HG02884 (cell line): ENCODE results near the gene UBAP2.
A peak's percentile ranks its signal among the peaks of the same experiment; 100 is the strongest.
"Not testable (repeated sequence)": the region's sequence is repeated elsewhere in the genome, so short reads cannot be mapped to it uniquely, and the experiment has no call there.

Experiments
- ATAC-seq: cut with Tn5 transposase; IDR thresholded peaks from one replicate; pipeline ENCODE4 v1.9.1; 2021; ENCODE audit warnings: mild to moderate bottlenecking, moderate library complexity; ENCODE audit not compliant: unreplicated experiment

UBAP2 gene

DNA sequence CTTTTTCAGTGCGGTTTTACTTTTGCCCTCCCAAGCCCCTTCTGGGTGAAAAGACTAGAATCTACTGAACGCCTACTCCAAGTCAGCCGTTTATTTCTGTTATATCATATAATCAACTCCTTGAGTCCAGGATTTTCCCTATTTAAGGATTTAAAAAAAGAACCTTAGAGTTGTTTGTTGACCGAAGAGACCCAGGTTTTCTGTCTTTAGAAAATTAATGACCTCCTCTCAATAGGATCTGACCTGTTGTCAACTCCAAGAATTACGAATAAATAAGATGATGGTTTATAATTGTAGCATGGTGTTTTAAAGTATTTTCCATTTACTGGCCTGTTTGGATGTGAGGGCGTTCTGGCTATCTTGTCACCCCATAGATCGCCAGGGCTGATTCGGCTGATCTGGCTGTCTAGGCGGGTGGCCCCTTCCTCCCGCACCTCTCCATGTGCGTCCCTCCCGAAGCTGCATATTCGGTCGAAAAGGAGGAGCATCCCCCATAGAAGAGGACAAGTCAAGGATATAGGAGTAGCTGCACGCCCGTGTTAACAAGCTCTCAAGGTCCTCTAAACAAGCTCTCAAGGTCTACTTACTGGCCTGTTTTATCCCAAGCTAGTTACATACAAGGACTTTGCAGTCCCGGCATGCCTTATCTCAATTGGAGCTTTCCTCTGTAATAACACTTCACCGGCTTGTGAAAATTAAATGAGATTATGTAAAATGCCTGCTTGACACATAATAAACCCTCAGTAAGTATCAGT is 1.1 kb upstream of the UBAP2 start:
- ATAC-seq, result no peak

DNA sequence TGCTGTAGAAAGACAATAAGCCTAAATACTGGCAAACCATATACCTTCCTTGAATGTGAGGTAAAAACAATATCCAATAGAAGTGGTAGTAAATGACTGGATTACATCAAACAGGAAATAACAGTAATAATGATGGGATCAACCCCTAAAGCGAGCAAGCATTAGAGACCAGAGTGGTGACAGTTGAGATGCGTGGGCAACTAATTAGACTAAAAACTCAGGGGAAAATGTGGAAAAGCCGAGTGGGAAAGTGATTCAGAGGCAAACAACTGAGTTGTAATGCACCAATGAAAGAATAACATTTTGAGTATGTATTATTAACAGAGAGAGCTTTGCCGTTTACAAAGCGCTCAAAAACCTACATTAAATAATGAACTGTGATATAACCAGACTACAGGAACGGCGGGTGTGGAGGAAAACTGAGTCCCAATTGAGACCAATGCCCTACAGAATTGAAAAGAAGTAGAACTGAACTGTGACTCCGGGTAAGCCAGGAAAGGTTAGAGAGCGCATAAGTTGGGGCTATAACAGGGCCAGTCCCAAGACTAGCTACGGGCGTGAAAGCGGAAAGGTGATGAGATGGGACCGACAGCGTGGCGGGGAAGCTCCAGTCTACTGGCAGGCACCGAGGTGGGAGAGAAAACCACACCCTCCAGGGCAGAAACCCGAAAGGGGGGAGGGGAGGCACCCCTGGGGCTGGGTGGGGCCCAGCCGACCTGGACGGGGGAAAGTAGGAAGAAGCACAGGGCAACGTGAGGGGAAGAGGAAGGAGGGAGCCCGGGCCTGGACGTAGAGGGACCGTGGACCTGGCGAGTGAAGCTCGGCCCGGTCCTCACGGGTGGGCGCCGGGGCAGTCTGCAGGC is 592 bp downstream of the UBAP2 start:
- ATAC-seq, result peak; percentile 26

DNA sequence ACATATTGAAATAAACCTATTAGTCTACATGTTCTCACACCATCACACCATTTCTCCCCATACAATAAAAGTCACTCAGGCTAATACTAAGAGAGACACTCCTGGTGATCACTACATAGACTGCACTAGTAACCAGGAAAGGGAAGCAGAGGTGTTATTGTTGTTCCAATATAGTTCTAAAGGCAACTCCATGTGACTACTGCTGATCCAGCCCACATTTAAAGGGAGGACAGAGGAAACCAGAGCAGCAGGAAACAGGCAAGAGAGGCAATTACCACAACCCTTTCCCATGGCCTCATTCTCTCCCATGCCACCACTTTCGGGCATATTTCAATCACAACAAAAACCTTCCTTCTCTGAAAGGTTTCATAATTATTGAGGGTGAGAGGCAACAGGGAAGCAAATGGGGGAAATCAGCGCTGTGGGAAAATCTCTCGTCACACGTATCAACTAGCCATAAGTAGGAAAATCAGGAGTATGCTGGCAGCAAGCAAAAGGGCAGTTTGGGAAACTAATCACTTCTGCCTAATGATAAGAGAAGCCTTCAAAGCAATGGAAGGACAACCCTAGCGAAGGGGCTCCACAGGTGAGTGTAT is 1.8 kb downstream of the UBAP2 start:
- ATAC-seq, result no peak

DNA sequence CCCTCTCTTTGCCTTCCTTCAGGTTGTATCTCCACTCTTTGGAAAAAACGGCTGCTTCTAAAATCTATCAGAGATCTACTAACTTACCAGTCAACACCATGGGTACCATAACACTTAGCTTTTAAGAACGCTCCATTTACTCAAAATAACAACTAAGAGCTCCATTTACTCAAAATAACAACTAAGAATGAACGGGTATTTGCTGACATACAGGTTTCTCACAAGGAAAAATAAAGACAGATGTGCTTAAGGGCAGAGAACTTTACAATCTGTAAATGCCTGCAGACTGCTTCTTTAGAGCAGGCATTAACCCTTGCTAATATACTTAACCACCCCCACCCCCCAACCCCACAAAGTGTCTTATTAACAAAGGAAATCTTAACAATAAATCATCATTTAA is 2.8 kb downstream of the UBAP2 start:
- ATAC-seq, result no peak

DNA sequence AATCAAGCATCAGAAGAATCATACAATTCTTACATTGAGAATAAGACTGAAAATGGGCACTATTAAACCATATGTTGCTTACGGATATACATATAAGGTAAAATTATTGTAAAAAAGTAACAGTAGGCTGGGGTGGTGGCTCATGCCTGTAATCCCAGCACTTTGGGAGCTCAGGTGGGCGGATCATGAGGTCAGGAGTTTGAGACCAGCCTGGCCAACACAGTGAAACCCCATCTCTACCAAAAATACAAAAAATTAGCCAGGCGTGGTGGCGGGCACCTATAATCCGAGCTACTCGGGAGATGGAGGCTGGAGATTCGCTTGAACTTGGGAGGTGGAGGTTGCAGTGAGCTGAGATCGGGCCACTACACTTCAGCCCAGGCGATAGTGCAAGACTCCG is 6.6 kb downstream of the UBAP2 start:
- not testable (repeated sequence) for ATAC-seq

DNA sequence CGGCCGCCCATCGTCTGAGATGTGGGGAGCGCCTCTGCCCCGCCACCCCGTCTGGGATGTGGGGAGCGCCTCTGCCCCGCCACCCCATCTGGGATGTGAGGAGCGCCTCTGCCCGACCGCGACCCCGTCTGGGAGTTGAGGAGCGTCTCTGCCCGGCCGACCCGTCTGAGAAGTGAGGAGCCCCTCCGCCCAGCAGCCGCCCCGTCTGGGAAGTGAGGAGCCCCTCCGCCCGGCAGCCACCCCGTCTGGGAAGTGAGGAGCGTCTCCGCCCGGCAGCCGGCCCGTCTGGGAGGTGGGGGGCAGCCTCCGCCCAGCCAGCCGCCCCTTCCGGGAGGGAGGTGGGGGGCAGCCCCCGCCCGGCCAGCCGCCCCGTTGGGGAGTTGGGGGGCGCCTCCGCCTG is 9.8 kb downstream of the UBAP2 start:
- not testable (repeated sequence) for ATAC-seq

DNA sequence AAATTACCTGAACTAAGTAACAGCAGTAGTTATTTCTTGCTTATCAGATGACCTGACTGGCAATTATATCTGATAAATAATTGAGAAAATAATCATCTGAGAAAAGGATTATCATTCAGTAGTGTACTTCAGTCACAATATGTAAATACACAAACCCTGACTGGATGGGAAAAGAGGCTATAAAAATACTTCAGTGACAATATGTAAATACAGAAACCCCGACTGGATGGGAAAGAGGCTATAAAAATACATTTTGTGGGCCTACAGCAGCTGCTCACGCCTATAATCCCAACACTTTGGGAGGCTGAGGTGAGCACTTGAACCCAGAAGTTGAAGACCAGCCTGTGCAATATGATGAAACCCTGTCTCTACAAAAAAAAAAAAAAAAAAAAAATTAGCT is 11.1 kb downstream of the UBAP2 start:
- no peak for ATAC-seq

DNA sequence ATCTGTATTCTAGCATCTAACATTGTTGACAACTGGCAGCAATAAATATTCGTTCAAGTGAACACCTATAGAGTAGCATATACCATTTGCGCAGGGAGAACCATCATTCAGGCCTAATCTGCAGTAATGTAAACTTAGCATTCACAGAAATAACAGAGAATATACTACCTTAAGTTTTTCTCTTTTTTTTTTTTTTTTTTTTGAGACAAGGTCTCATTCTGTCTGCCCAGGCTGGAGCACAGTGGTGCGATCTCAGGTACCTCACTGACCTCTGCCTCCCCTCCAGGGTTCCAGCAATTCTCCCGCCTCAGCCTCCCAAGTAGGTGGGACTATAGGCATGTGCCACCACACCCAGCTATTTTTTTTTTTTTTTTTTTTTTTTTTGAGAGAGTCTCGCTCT is 12.1 kb downstream of the UBAP2 start:
- no peak for ATAC-seq

DNA sequence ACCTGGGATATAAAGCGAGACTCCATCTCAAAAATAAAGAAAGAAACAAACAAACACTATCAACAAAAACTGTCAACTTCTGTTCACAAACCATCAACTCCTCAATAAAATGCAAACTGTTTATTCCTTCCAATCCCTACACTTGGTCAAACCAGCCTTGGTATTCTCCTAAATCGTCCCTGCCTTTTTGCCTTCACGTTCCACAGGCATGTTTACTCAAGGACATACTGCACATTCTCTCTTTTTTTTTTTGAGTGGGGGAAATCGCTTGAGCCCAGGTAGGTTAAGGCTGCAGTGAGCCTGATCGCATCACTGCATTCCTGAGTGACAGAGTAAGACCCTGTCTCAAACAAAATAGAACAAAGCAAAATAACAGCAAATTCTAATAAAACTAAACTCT is 13.0 kb downstream of the UBAP2 start:
- ATAC-seq, result no peak

DNA sequence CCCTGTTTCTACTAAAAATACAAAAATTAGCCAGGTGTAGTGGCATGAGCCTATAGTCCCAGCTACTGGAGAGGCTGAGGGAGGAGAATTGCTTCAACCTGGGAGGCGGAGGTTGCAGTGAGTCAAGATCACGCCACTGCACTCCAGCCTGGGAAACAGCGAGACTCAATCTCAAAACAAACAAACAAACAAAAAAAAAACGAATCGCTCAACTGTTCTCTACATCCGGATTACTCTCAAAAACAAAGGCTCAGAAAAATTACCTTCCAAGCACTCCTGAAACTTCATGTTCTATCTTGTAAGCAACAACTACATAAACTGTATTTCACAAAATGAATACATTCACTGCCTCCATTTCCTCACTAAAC is 14.0 kb downstream of the UBAP2 start:
- no peak for ATAC-seq

DNA sequence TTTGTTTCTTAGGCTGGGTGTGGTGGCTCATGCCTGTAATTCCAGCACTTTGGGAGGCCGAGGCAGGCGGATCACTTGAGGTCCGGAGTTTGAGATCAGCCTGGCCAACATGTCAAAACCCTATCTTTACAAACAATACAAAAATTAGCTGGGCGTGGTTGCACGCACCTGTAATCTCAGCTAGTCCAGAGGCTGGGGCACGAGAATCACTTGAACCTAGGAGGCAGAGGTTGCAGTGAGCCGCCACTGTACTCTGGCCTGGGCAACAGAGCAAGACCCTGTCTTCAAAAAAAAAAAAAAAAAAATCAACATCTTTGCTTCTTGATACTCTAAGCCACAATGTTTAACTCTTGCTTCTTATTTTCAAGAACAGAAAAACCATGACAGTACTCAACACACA is 16.1 kb downstream of the UBAP2 start:
- ATAC-seq, result no peak

DNA sequence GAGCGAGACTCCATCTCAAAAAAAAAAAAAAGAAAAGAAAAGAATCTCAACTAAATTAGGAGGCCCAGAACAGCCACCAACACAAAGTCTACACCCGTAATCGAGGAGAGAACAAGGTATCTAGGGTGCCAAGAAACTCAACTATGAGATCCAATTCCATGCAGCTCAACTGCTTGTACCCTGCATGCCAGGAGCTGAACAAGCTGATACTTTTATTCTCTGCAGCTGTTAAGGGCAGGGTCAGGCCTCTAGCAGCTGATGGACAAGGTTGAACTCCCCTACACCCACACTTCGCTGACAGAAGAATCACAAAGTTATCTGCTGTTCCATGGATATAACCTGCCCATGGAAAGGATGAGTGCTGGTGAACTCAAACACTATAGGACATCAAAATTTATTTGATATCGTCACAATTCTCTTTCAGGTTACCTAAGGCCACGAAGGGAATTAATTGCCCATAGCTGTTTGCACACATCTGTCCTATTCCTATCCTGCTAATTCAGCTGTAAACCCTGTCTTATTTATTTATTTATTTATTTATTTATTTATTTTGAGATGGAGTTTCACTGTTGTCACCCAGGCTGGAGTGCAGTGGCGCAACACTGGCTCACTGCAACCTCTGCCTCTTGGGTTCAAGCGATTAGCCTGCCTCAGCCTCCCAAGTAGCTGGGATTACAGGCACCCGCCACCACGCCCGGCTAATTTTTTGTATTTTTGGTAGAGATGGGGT is 20.7 kb downstream of the UBAP2 start:
- no peak for ATAC-seq

DNA sequence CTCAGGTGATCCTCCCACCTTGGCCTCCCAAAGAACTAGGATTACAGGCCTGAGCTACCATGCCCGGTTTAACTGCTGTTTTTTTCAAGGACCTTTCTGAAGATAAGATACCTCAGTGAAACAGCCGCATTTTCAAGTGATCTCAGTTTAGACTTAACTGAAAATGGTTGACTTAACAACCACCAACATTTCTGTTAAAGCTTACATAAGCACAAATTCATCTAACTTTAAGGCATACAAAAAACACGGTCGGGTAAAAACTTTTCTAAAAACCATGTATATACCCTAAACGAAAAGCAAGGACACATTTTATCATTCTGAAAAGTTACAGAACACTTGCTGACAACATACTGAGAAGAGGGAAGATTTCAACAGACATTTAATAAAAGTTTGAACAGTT is 22.9 kb downstream of the UBAP2 start:
- ATAC-seq, result no peak

DNA sequence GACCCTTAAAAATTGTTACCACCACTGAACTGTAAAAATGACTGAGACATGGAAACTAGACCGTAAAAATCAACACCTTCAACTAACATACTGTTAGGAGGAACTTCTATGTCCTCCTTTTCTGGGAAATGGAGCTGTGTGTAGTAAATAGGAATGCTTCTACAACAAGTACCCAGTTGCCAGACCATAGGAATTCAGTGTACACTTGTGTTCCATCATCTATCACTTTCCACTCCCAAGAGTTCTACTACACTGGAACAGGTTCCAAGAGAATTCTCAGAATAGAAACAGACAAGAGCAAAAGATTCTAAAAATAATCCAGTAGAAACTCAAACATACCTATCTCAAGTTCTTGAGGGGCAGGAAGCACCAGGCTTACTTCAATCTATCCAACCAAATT is 23.6 kb downstream of the UBAP2 start:
- no peak for ATAC-seq

DNA sequence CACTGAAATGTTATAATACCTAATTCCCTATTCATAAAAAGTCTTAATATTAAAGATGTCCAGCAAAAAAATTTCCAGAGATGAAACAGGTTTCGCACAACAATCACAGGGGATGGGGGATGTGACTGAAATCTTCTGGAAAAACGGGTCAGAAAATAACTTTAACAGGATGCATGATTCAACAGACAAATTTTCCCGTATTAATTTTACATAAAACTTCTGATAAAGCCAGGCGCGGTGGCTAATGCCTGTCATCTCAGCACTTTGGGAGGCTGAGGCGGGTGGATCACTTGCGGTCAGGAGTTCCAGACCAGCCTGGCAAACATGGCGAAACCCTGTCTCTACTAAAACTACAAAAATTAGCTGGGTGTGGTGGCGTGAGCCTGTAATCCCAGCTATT is 24.2 kb downstream of the UBAP2 start:
- not testable (repeated sequence) for ATAC-seq

DNA sequence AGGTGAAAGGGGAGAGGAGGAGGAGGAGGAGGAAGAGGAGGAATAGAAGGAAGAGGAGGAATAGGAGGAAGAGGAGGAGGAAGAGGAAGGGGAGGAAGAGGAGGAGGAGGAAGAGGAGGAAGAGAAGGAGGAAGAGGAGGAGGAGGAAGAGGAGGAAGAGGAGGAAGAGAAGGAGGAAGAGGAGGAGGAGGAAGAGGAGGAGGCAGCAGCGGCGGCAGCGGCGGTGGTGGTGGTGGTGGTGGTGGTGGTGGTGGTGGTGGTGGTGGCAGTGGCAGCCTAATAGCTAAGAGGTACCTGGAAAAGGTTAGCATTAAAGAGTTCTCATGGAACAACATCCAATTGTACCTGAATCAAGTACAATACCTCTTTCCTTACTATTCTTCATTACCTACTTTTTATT is 32.5 kb downstream of the UBAP2 start:
- no peak for ATAC-seq

DNA sequence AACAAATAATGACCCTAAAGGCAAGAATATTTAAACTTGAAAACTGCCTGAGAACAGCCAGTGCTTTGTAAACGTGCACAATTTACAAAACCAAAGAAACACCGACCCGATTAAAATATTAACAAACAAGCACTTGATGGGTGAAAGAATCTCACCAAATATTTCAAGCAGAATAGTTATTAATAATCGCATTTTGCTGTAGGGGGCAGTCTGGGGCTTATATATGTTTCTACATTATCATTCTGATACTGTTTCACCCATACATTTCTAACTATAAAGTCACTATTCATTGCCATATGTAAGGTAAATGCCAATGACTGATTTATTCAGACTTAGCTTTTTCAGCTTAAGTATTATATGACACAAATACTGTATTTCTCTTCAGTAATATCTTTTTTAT is 37.7 kb downstream of the UBAP2 start:
- no peak for ATAC-seq

DNA sequence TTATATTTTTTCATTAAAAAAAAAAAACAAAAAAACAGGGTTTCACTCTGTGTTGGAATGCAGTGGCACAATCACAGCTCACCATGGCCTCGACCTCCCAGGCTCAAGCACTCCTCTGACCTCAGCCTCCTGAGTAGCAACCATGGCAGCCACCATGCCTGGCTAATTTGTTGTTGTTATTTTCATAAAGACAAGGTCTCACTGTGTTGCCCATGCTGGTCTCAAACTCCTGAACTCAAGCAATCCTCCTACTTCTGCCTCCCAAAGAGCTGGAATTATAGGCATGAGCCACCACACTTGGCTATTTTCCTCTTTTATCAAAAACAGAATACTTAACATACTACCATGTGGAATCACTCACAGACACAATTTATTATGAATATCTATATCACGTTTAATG is 46.7 kb downstream of the UBAP2 start:
- ATAC-seq, result no peak

DNA sequence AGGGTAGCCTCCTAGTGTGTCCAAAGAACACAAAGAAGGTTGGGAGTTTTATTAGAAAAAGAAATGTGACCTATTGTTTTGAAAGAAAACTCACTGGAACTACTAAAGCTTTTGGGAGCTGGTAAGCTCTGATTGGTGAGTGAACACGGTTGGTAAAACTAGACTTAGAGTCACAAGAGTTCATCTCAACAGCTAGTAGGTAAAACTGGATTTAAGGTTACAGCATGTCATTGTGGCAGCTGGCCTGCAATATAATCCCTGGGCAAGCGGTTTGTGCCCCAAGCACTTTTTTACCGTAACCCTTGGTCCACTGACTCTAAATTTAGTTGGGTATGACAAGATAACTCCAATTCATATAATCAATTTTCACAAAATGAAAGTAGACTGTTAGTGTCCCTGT is 47.4 kb downstream of the UBAP2 start:
- ATAC-seq, result no peak

DNA sequence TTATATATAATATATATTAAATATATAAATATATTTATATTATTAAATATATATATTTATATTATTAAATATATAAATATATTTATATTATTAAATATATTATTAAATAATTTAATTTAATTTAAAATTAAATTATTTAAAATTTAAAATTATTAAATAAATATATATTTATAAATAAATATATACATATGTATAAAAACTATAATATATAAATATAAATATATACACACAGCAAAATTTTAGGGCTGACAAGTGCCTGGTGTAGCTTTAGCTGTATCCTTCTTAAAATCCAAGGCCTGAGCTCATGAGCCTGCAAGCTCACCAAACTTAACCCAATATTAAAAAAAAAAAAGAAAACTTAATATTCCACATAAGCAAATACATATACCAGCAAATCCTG is 53.2 kb downstream of the UBAP2 start:
- no peak for ATAC-seq

DNA sequence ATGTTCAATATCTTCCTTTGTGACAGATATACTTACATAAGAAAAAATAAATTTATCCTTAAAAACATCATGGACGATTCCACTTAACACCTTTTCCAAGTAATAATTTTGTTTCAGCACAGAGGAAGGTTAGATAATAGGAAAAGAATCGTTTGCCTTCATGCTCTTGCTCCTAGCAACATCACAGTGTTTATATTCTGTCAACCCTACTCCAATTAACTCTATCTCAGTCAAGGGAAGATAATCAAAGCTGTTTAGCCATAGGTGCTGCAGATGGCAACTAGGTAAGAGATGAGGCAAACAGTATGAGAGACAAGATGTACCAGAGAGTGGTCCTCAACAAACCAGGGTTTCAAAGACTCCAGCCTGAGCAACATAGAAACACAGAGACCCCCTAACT is 55.6 kb downstream of the UBAP2 start:
- no peak for ATAC-seq
